Ishikawa (cell line): Measurements from ENCODE around the gene B9D2.

Source experiments
- CEBPB ChIP-seq: IDR thresholded peaks from 2 replicates; pipeline ENCODE4 v1.6.1; 2012
- CREB1 ChIP-seq: IDR thresholded peaks from 2 replicates; pipeline ENCODE4 v1.6.1; 2012; ENCODE audit warnings: low read depth
- EGR1 ChIP-seq: IDR thresholded peaks from 2 replicates; pipeline ENCODE4 v1.6.1; 2012
- EP300 ChIP-seq: IDR thresholded peaks from 2 replicates; pipeline ENCODE4 v1.6.1; 2012; ENCODE audit warnings: borderline replicate concordance
- FOXM1 ChIP-seq: IDR thresholded peaks from 2 replicates; pipeline ENCODE4 v1.6.1; 2012; ENCODE audit warnings: low read depth, borderline replicate concordance
- MAX ChIP-seq: IDR thresholded peaks from 2 replicates; pipeline ENCODE4 v1.6.1; 2012
- NFIC ChIP-seq: IDR thresholded peaks from 2 replicates; pipeline ENCODE4 v1.6.1; 2012
- RAD21 ChIP-seq: IDR thresholded peaks from 2 replicates; pipeline ENCODE4 v1.6.1; 2012; ENCODE audit warnings: low read depth
- TAF1 ChIP-seq: IDR thresholded peaks from 2 replicates; pipeline ENCODE4 v1.6.1; 2012; ENCODE audit warnings: low read depth, mild to moderate bottlenecking
- TCF12 ChIP-seq: IDR thresholded peaks from 2 replicates; pipeline ENCODE4 v1.6.1; 2012; ENCODE audit warnings: low read depth
- TEAD4 ChIP-seq: IDR thresholded peaks from 2 replicates; pipeline ENCODE4 v1.6.1; 2012
- YY1 ChIP-seq: IDR thresholded peaks from 2 replicates; pipeline ENCODE4 v1.6.1; 2012; ENCODE audit warnings: low read depth
- ZBTB7A ChIP-seq: IDR thresholded peaks from 2 replicates; pipeline ENCODE4 v1.6.1; 2012; ENCODE audit warnings: low read depth
- TF ChIP-seq, protein P1 (sequence below): IDR thresholded peaks from 2 replicates; pipeline ENCODE4 v1.6.1; 2012; ENCODE audit warnings: low read depth, mild to moderate bottlenecking
- TF ChIP-seq, protein P2 (sequence below): IDR thresholded peaks from 2 replicates; pipeline ENCODE4 v1.6.1; 2012

The B9D2 gene

DNA sequence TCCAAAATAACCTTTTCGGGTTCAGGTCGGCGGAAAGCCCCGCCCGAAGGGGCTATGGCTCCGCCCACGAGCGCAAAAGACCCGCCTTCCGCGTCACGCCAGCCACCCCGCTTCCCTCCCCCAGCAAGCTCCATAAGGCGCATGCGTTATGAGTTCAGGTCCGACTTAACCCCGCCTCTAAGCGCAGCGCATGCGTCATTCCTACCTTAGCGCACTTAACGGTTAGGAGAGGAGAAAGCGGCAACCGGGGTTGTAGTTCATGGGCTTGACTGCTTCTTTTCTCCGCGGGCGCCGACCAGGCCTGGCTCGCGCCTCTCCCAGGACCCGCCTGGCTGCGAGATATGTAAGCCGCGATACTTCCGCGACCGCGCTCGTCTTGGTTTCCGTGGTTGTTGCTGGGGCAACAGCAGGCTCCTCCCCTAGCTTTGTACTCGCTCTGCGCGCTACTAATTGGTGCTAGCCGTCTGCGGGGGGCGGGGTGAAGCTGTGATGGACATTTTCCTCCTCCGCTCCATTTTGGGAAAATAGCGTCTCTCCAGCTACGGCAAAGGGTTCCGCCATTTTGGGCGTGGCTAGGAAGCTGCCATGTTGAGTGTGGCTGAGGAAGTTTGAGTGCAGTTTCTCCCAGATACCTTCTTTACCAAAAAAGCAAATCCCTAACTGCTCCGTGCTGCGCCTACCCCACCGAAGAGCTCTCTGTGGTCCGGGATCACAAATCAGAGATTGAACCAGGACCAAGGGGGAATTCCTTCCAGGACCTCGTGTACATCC lies at the start of gene B9D2:
Gene B9D2 (minus strand): TSS at position 397 of the 771 bp plus-strand sequence. CDS start 630 bp downstream, outside the sequence.
- TF ChIP-seq ZBTB7A, result no peak
- TF ChIP-seq TEAD4, result no peak
- peak; percentile 31; the same call in 1 of the 2 replicates for TF ChIP-seq MAX
- TF ChIP-seq EGR1, result peak; percentile 89
- TF ChIP-seq TAF1, result 0 out of 2 replicates have a peak, but pooled peaks have one; percentile 32
- peak; percentile 99 for TF ChIP-seq YY1
- TF ChIP-seq CREB1, result peak; percentile 61

DNA sequence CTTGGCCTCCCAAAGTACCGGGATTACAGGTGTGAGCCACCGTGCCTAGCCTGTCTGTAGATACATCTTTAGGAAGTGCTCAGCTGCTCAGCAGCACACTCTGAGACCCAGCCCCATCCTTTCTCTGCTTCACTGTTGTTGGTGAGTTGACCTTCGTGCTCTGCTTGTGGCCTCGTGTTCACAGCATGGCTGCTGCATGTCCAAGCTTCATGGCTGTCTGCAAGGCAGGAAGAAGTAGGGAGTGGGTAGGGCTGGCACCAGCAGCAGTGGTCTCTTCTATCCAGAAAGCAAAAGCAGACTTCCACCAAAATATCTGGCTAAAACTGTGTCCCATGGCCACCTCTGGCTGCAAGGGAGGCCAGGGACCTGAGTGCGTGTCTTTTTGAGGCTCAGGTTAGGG lies 49.0 kb upstream of the B9D2 start:
- TF ChIP-seq EGR1 (no peak), CREB1 (no peak), YY1 (no peak), RAD21 (no peak), CEBPB (no peak), ZBTB7A (no peak), TCF12 (no peak), TEAD4 (no peak), TAF1 (no peak), NFIC (no peak), FOXM1 (no peak), EP300 (no peak)
- TF ChIP-seq, protein P1, sequence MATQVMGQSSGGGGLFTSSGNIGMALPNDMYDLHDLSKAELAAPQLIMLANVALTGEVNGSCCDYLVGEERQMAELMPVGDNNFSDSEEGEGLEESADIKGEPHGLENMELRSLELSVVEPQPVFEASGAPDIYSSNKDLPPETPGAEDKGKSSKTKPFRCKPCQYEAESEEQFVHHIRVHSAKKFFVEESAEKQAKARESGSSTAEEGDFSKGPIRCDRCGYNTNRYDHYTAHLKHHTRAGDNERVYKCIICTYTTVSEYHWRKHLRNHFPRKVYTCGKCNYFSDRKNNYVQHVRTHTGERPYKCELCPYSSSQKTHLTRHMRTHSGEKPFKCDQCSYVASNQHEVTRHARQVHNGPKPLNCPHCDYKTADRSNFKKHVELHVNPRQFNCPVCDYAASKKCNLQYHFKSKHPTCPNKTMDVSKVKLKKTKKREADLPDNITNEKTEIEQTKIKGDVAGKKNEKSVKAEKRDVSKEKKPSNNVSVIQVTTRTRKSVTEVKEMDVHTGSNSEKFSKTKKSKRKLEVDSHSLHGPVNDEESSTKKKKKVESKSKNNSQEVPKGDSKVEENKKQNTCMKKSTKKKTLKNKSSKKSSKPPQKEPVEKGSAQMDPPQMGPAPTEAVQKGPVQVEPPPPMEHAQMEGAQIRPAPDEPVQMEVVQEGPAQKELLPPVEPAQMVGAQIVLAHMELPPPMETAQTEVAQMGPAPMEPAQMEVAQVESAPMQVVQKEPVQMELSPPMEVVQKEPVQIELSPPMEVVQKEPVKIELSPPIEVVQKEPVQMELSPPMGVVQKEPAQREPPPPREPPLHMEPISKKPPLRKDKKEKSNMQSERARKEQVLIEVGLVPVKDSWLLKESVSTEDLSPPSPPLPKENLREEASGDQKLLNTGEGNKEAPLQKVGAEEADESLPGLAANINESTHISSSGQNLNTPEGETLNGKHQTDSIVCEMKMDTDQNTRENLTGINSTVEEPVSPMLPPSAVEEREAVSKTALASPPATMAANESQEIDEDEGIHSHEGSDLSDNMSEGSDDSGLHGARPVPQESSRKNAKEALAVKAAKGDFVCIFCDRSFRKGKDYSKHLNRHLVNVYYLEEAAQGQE, result no peak
- TF ChIP-seq, protein P2, sequence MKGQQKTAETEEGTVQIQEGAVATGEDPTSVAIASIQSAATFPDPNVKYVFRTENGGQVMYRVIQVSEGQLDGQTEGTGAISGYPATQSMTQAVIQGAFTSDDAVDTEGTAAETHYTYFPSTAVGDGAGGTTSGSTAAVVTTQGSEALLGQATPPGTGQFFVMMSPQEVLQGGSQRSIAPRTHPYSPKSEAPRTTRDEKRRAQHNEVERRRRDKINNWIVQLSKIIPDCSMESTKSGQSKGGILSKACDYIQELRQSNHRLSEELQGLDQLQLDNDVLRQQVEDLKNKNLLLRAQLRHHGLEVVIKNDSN, result no peak

DNA sequence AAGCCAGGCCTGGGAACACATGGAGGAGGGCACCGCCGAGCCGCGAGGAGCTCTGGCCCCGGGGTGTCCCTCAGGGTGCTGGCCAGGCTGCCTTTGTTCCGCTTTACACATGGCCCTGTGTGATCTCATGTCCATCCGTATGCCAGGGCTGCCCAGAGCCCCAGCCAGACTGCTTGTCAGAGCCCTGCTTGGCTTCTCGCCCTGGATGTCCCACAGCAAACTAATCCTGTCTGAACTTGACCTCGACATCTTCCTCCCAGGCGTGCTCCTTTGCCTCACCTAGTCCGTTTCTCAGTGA lies 48.0 kb upstream of the B9D2 start:
- TF ChIP-seq NFIC (no peak), CREB1 (no peak), TEAD4 (no peak), CEBPB (no peak), RAD21 (no peak), EGR1 (no peak), ZBTB7A (no peak), FOXM1 (no peak), YY1 (no peak), TAF1 (no peak), MAX (no peak), EP300 (no peak), TCF12 (no peak)
- TF ChIP-seq, protein P1, result no peak
- TF ChIP-seq, protein P2, result no peak

GRCh38 chr19:41411100-41411967 lies 47.4 kb upstream of the B9D2 start:
- TF ChIP-seq, protein P2, result no peak
- peak; percentile 77 for TF ChIP-seq EGR1
